22Rv1 (cell line): ENCODE measurements around the gene ABI3BP.

Source experiments
- CTCF ChIP-seq: fragments of 450-650 bp; IDR thresholded peaks from 2 replicates; pipeline ENCODE4 v1.5.1; 2017; ENCODE audit warnings: mild to moderate bottlenecking
- ZFX ChIP-seq: fragments of 450-650 bp; IDR thresholded peaks from 2 replicates; pipeline ENCODE4 v1.6.1; 2017; ENCODE audit warnings: antibody characterized with exemption, borderline replicate concordance

- no peak for TF ChIP-seq CTCF
- no peak for TF ChIP-seq ZFX
These were observed 20.8 kb downstream of the ABI3BP start for GRCh38 chr3:100972301-100972844.
